Measurements from ENCODE around the gene PCP2.

Gene PCP2

GRCh38 chr19:7612282-7613274 lies 20.9 kb downstream of the PCP2 start:
- no peak for TF ChIP-seq CTCF (IDR thresholded peaks at IDR 0.05; ENCODE audit: extremely low read depth, insufficient read depth, missing control alignments)
- in situ Hi-C loops (cut with MboI; ENCODE audit: low pct_unique_long_range_greater_than_20kb, low sequenced_read_pairs, unreplicated experiment) = no loop called here
- DNase-seq (ENCODE audit: low spot score) = no peak

- no peak for DNase-seq (ENCODE audit: low spot score)
- no peak for TF ChIP-seq CTCF (IDR thresholded peaks at IDR 0.05; ENCODE audit: extremely low read depth, insufficient read depth, missing control alignments)
- in situ Hi-C loops (cut with MboI; ENCODE audit: low pct_unique_long_range_greater_than_20kb, low sequenced_read_pairs, unreplicated experiment) = no loop called here
These were observed 21.8 kb downstream of the PCP2 start for GRCh38 chr19:7611541-7612279.

- no peak for DNase-seq (ENCODE audit: low spot score)
- in situ Hi-C loops (cut with MboI; ENCODE audit: low pct_unique_long_range_greater_than_20kb, low sequenced_read_pairs, unreplicated experiment) = no loop called here
- no peak for TF ChIP-seq CTCF (IDR thresholded peaks at IDR 0.05; ENCODE audit: extremely low read depth, insufficient read depth, missing control alignments)
These were observed 22.9 kb downstream of the PCP2 start for GRCh38 chr19:7610491-7611240.

GRCh38 chr19:7607874-7608560 lies 25.5 kb downstream of the PCP2 start:
- TF ChIP-seq CTCF (IDR thresholded peaks at IDR 0.05; ENCODE audit: extremely low read depth, insufficient read depth, missing control alignments) = no peak
- no peak for DNase-seq (ENCODE audit: low spot score)
- in situ Hi-C loops (cut with MboI; ENCODE audit: low pct_unique_long_range_greater_than_20kb, low sequenced_read_pairs, unreplicated experiment) = no loop called here

GRCh38 chr19:7607212-7607873 lies 26.2 kb downstream of the PCP2 start:
- DNase-seq (ENCODE audit: low spot score) = no peak
- no peak for TF ChIP-seq CTCF (IDR thresholded peaks at IDR 0.05; ENCODE audit: extremely low read depth, insufficient read depth, missing control alignments)
- in situ Hi-C loops (cut with MboI; ENCODE audit: low pct_unique_long_range_greater_than_20kb, low sequenced_read_pairs, unreplicated experiment) = no loop called here
